ENCODE data around the gene SLC26A11. TPM values are rescaled to one million over a fixed set of nuclear protein-coding genes. Genes with fewer than 3 reads are reported as not detected.
"Not testable (repeated sequence)": the region's sequence is repeated elsewhere in the genome, so short reads cannot be mapped to it uniquely, and the experiment has no call there.

SLC26A11 gene
- total and polyA plus RNA-seq, 4 donors = 19.2 to 61.7 (median 34.1) TPM

- H3K4me3 ChIP-seq (ENCODE audit: low read depth, low read length) = no peak overlapping the region
- WGBS (ENCODE audit: insufficient coverage) = 97% methylated on average over 3 of the region's 4 CpGs
- H3K27me3 ChIP-seq (ENCODE audit: control insufficient read depth, insufficient read depth, low read length) = no peaks in the 10 kb centered on the region
- H3K4me1 ChIP-seq (ENCODE audit: control insufficient read depth, insufficient read depth, low read length) = no peaks in the 10 kb centered on the region
- H3K27ac ChIP-seq (ENCODE audit: low read depth, low read length) = no peak overlapping the region
- peaks cover 4% of the 10 kb centered on the region for H3K9me3 ChIP-seq (ENCODE audit: control insufficient read depth, insufficient read depth, low read length)
- H3K36me3 ChIP-seq (ENCODE audit: control insufficient read depth, insufficient read depth, low read length) = peaks cover 54% of the 10 kb centered on the region
- DNase-seq (ENCODE audit: low read depth in 4 of 6, low spot score in 6 of 6) = no peak
Measured at GRCh38 chr17:80229011-80229410, 8.8 kb downstream of the SLC26A11 start.

GRCh38 chr17:80232438-80232837, 12.2 kb downstream of the SLC26A11 start:
- DNase-seq (ENCODE audit: low read depth in 4 of 6, low spot score in 6 of 6) = no peak
- no peaks in the 10 kb centered on the region for H3K27me3 ChIP-seq (ENCODE audit: control insufficient read depth, insufficient read depth, low read length)
- H3K27ac ChIP-seq (ENCODE audit: low read depth, low read length) = no peak overlapping the region
- H3K4me1 ChIP-seq (ENCODE audit: control insufficient read depth, insufficient read depth, low read length) = no peaks in the 10 kb centered on the region
- no CpG with 5 or more reads among the region's 1 CpG for WGBS (ENCODE audit: insufficient coverage)
- H3K36me3 ChIP-seq (ENCODE audit: control insufficient read depth, insufficient read depth, low read length) = peaks cover 52% of the 10 kb centered on the region
- peaks cover 4% of the 10 kb centered on the region for H3K9me3 ChIP-seq (ENCODE audit: control insufficient read depth, insufficient read depth, low read length)
- H3K4me3 ChIP-seq (ENCODE audit: low read depth, low read length) = no peak overlapping the region

GRCh38 chr17:80233202-80233601, 13.0 kb downstream of the SLC26A11 start:
- no peaks in the 10 kb centered on the region for H3K4me1 ChIP-seq (ENCODE audit: control insufficient read depth, insufficient read depth, low read length)
- H3K36me3 ChIP-seq (ENCODE audit: control insufficient read depth, insufficient read depth, low read length) = peaks cover 52% of the 10 kb centered on the region
- H3K27me3 ChIP-seq (ENCODE audit: control insufficient read depth, insufficient read depth, low read length) = no peaks in the 10 kb centered on the region
- 100% methylated on average over 2 of the region's 3 CpGs for WGBS (ENCODE audit: insufficient coverage)
- H3K9me3 ChIP-seq (ENCODE audit: control insufficient read depth, insufficient read depth, low read length) = peaks cover 4% of the 10 kb centered on the region
- DNase-seq (ENCODE audit: low read depth in 4 of 6, low spot score in 6 of 6) = no peak
- H3K4me3 ChIP-seq (ENCODE audit: low read depth, low read length) = no peak overlapping the region
- H3K27ac ChIP-seq (ENCODE audit: low read depth, low read length) = no peak overlapping the region

- H3K36me3 ChIP-seq (ENCODE audit: control insufficient read depth, insufficient read depth, low read length) = peaks cover 68% of the 10 kb centered on the region
- H3K9me3 ChIP-seq (ENCODE audit: control insufficient read depth, insufficient read depth, low read length) = peaks cover 4% of the 10 kb centered on the region
- no peaks in the 10 kb centered on the region for H3K4me1 ChIP-seq (ENCODE audit: control insufficient read depth, insufficient read depth, low read length)
- DNase-seq (ENCODE audit: low read depth in 4 of 6, low spot score in 6 of 6) = no peak
- no peaks in the 10 kb centered on the region for H3K27me3 ChIP-seq (ENCODE audit: control insufficient read depth, insufficient read depth, low read length)
- WGBS (ENCODE audit: insufficient coverage) = 84% methylated on average over 17 of the region's 17 CpGs
- no peak overlapping the region for H3K27ac ChIP-seq (ENCODE audit: low read depth, low read length)
- no peak overlapping the region for H3K4me3 ChIP-seq (ENCODE audit: low read depth, low read length)
Measured at GRCh38 chr17:80236911-80237310, 16.7 kb downstream of the SLC26A11 start.

GRCh38 chr17:80237386-80237785, 17.2 kb downstream of the SLC26A11 start:
- Histone ChIP-seq H3K4me1 (ENCODE audit: control insufficient read depth, insufficient read depth, low read length) (no peaks in the 10 kb centered on the region), H3K27ac (ENCODE audit: low read depth, low read length) (no peak overlapping the region), H3K36me3 (ENCODE audit: control insufficient read depth, insufficient read depth, low read length) (peaks cover 69% of the 10 kb centered on the region), H3K9me3 (ENCODE audit: control insufficient read depth, insufficient read depth, low read length) (peaks cover 4% of the 10 kb centered on the region), H3K27me3 (ENCODE audit: control insufficient read depth, insufficient read depth, low read length) (no peaks in the 10 kb centered on the region), H3K4me3 (ENCODE audit: low read depth, low read length) (no peak overlapping the region)
- DNase-seq (ENCODE audit: low read depth in 4 of 6, low spot score in 6 of 6) = no peak
- WGBS (ENCODE audit: insufficient coverage) = 98% methylated on average over 5 of the region's 10 CpGs

GRCh38 chr17:80242505-80242904, 22.3 kb downstream of the SLC26A11 start:
- Histone ChIP-seq H3K4me3 (ENCODE audit: low read depth, low read length) (no peak overlapping the region), H3K27ac (ENCODE audit: low read depth, low read length) (no peak overlapping the region), H3K9me3 (ENCODE audit: control insufficient read depth, insufficient read depth, low read length) (no peaks in the 10 kb centered on the region), H3K36me3 (ENCODE audit: control insufficient read depth, insufficient read depth, low read length) (peaks cover 85% of the 10 kb centered on the region), H3K4me1 (ENCODE audit: control insufficient read depth, insufficient read depth, low read length) (no peaks in the 10 kb centered on the region), H3K27me3 (ENCODE audit: control insufficient read depth, insufficient read depth, low read length) (no peaks in the 10 kb centered on the region)
- 76% methylated on average over 13 of the region's 14 CpGs for WGBS (ENCODE audit: insufficient coverage)
- DNase-seq (ENCODE audit: low read depth in 4 of 6, low spot score in 6 of 6) = no peak

- no peak overlapping the region for H3K4me3 ChIP-seq (ENCODE audit: low read depth, low read length)
- peaks cover 87% of the 10 kb centered on the region for H3K36me3 ChIP-seq (ENCODE audit: control insufficient read depth, insufficient read depth, low read length)
- 95% methylated on average over 24 of the region's 26 CpGs for WGBS (ENCODE audit: insufficient coverage)
- H3K4me1 ChIP-seq (ENCODE audit: control insufficient read depth, insufficient read depth, low read length) = no peaks in the 10 kb centered on the region
- H3K9me3 ChIP-seq (ENCODE audit: control insufficient read depth, insufficient read depth, low read length) = no peaks in the 10 kb centered on the region
- H3K27ac ChIP-seq (ENCODE audit: low read depth, low read length) = no peak overlapping the region
- no peak for DNase-seq (ENCODE audit: low read depth in 4 of 6, low spot score in 6 of 6)
- H3K27me3 ChIP-seq (ENCODE audit: control insufficient read depth, insufficient read depth, low read length) = no peaks in the 10 kb centered on the region
Measured at GRCh38 chr17:80243526-80244433, 23.6 kb downstream of the SLC26A11 start.

GRCh38 chr17:80244448-80244847, 24.2 kb downstream of the SLC26A11 start:
- 96% methylated on average over 5 of the region's 6 CpGs for WGBS (ENCODE audit: insufficient coverage)
- H3K36me3 ChIP-seq (ENCODE audit: control insufficient read depth, insufficient read depth, low read length) = peaks cover 89% of the 10 kb centered on the region
- not testable (repeated sequence) for H3K27me3 ChIP-seq (ENCODE audit: control insufficient read depth, insufficient read depth, low read length); DNase-seq (ENCODE audit: low read depth in 4 of 6, low spot score in 6 of 6); H3K27ac ChIP-seq (ENCODE audit: low read depth, low read length); H3K9me3 ChIP-seq (ENCODE audit: control insufficient read depth, insufficient read depth, low read length); H3K4me1 ChIP-seq (ENCODE audit: control insufficient read depth, insufficient read depth, low read length); H3K4me3 ChIP-seq (ENCODE audit: low read depth, low read length)

- no peak for DNase-seq (ENCODE audit: low read depth in 4 of 6, low spot score in 6 of 6)
- no peaks in the 10 kb centered on the region for H3K27me3 ChIP-seq (ENCODE audit: control insufficient read depth, insufficient read depth, low read length)
- no peak overlapping the region for H3K4me3 ChIP-seq (ENCODE audit: low read depth, low read length)
- H3K36me3 ChIP-seq (ENCODE audit: control insufficient read depth, insufficient read depth, low read length) = peaks cover 89% of the 10 kb centered on the region
- no peaks in the 10 kb centered on the region for H3K4me1 ChIP-seq (ENCODE audit: control insufficient read depth, insufficient read depth, low read length)
- WGBS (ENCODE audit: insufficient coverage) = 86% methylated on average over 21 of the region's 22 CpGs
- no peak overlapping the region for H3K27ac ChIP-seq (ENCODE audit: low read depth, low read length)
- H3K9me3 ChIP-seq (ENCODE audit: control insufficient read depth, insufficient read depth, low read length) = no peaks in the 10 kb centered on the region
Measured at GRCh38 chr17:80244871-80245509, 24.8 kb downstream of the SLC26A11 start.

Data from spinal cord (tissue), 10 donors.